ENCODE data around the gene MN1.

The MN1 gene

DNA sequence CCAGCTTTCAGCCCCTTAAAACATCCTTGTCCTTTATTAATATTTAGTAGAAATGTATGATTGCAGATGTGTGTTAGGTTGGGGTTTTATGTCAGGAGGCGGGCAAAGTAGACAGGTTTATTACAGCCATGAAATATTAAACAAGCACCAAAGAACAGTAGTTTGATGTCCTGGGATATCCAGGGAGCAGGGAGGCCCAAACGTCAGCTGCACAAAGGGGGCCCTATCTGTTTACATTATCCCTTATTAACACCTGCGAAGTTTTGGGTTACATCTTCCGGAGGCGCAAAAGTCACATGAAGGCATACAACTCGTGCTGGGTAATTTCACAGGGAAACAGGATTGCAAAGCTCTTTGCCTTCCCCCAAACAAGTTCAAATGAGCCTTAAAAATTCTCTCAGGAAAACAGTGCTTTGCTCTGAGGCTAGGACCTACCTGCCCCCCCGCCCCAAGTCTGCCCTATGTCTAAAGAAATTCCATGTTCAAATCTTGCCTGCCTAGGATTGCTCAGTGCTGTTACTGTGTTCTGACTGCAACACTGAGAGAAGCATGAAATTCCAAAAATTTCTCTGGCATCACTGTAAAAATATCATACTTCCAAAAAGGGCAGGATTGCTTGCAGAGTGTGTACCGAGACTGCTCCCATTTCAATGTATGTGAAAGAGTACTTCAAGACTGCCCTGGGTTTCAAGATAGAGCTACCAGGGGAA, 8.9 kb downstream of the MN1 start:
- Histone ChIP-seq H3K27ac (no peak overlapping the region), H3K4me3 (ENCODE audit: low read depth, low read length) (no peak overlapping the region), H3K27me3 (ENCODE audit: control insufficient read depth, insufficient read depth, low read length) (no peaks in the 10 kb centered on the region), H3K4me1 (no peaks in the 10 kb centered on the region), H2AFZ (no peak overlapping the region), H3K79me2 (no peaks in the 10 kb centered on the region), H3K9me3 (ENCODE audit: control insufficient read depth, low read length) (no peaks in the 10 kb centered on the region), H3K4me2 (ENCODE audit: low read length) (no peak overlapping the region), H3K9ac (no peak overlapping the region), H3K36me3 (ENCODE audit: control insufficient read depth, insufficient read depth, low read length) (no peaks in the 10 kb centered on the region)
- TF ChIP-seq CTCF (IDR thresholded peaks at IDR 0.05): no peak

- no peaks in the 10 kb centered on the region for H3K9me3 ChIP-seq (ENCODE audit: control insufficient read depth, low read length)
- no peak overlapping the region for H3K27ac ChIP-seq
- no peak overlapping the region for H3K4me2 ChIP-seq (ENCODE audit: low read length)
- no peaks in the 10 kb centered on the region for H3K27me3 ChIP-seq (ENCODE audit: control insufficient read depth, insufficient read depth, low read length)
- H3K4me1 ChIP-seq: no peaks in the 10 kb centered on the region
- no peak overlapping the region for H3K9ac ChIP-seq
- H3K4me3 ChIP-seq (ENCODE audit: low read depth, low read length): no peak overlapping the region
- TF ChIP-seq CTCF (IDR thresholded peaks at IDR 0.05): no peak
- H3K36me3 ChIP-seq (ENCODE audit: control insufficient read depth, insufficient read depth, low read length): no peaks in the 10 kb centered on the region
- no peak overlapping the region for H2AFZ ChIP-seq
- no peaks in the 10 kb centered on the region for H3K79me2 ChIP-seq
Observed at GRCh38 chr22:27791859-27792241, 9.7 kb downstream of the MN1 start.

- H3K4me1 ChIP-seq: no peaks in the 10 kb centered on the region
- H3K4me3 ChIP-seq (ENCODE audit: low read depth, low read length): no peak overlapping the region
- no peak overlapping the region for H3K4me2 ChIP-seq (ENCODE audit: low read length)
- no peaks in the 10 kb centered on the region for H3K79me2 ChIP-seq
- no peak overlapping the region for H3K9ac ChIP-seq
- H3K36me3 ChIP-seq (ENCODE audit: control insufficient read depth, insufficient read depth, low read length): no peaks in the 10 kb centered on the region
- no peak for TF ChIP-seq CTCF (IDR thresholded peaks at IDR 0.05)
- no peaks in the 10 kb centered on the region for H3K27me3 ChIP-seq (ENCODE audit: control insufficient read depth, insufficient read depth, low read length)
- no peak overlapping the region for H3K27ac ChIP-seq
- no peak overlapping the region for H2AFZ ChIP-seq
- no peaks in the 10 kb centered on the region for H3K9me3 ChIP-seq (ENCODE audit: control insufficient read depth, low read length)
Observed at GRCh38 chr22:27791159-27791858, 10.2 kb downstream of the MN1 start.

DNA sequence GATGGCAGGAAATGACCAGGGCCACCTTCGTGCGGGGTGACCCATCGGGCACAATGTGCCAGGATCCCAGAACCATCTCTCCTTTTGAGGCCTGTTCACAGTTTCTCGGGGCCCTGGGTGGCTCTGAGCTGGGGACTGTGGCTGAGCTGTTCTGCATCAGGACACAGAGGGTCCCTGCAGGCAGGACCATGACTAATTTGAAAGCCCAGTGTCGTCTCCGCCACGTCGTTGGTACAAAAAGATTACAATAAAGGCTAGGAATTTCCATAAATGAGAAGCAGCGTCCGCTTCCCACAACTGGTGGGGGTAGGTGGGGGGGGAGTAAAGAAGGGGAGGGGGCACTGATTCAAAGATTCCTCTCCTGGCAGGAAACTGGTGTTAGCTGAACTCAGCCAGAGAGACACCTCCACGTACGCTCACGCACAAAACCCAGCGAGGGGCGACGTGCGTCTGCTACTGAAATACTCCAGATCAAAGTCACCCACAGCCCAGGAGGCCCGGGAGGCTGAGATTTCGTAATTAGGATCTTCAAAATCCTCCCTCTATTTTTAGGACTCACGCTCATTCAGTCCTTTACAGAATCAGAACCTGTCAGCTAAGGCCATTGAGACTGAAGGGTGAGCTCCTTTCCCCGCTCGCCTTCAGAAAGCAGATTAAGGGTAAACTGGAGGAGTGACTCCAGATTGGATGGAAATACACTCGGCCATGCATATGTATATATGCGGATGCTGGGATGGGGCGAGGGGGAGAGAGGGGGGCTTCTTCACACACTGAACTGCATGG, 11.0 kb downstream of the MN1 start:
- Histone ChIP-seq H3K9ac (no peak overlapping the region), H3K79me2 (no peaks in the 10 kb centered on the region), H3K4me1 (no peaks in the 10 kb centered on the region), H3K27me3 (ENCODE audit: control insufficient read depth, insufficient read depth, low read length) (no peaks in the 10 kb centered on the region), H3K4me3 (ENCODE audit: low read depth, low read length) (no peak overlapping the region), H2AFZ (no peak overlapping the region), H3K9me3 (ENCODE audit: control insufficient read depth, low read length) (no peaks in the 10 kb centered on the region), H3K4me2 (ENCODE audit: low read length) (no peak overlapping the region), H3K27ac (no peak overlapping the region), H3K36me3 (ENCODE audit: control insufficient read depth, insufficient read depth, low read length) (no peaks in the 10 kb centered on the region)
- no peak for TF ChIP-seq CTCF (IDR thresholded peaks at IDR 0.05)
